Stimulated activated CD4-positive, alpha-beta T cell treated with anti-CD3 and anti-CD28 coated beads, Interleukin-12 subunit alpha, Interleukin-12 subunit beta, amount 100 ng/mL, for 24 hours (primary cell): Measurements from ENCODE around the gene LHB.
"Not testable (repeated sequence)": the region's sequence is repeated elsewhere in the genome, so short reads cannot be mapped to it uniquely, and the experiment has no call there.

Source experiments
- DNase-seq, 2 experiments: peaks; one replicate each; pipeline ENCODE4 v3.0.0-alpha.2; 2020; ENCODE audit warnings: low read depth in 2 of 2

LHB gene

DNA sequence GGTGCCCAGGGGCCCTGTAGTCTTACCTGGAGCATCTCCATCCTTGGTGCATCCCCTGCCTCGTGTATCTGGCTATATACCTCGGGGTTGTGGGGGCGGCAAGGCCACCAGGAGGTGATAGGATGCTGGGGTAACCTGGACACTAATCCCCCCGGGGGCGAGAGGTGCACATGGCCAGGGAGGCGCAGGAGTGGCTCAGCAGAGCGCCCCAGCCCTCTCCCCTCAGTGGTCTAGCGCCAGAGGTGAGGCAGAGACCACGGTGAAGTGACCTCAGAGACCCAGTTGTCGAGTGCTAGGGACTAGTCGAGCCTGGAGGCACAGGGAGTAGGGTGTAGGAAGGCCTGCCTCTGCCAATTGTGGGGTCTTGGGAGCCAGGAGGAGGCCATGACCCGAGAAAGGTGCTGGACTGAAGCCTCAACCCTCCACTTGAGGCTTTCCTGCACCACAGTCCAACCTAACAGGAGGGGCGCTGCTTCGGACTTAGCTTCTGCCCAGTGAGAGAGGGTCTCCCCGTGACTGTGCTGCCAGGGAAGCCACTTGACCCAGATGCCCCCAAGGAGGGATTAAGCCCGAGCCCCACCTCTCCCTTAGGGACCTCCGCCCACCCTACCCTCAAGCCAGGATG lies at the start of gene LHB:
TSS of gene LHB (minus strand) at position 51 of the 625 bp plus-strand sequence. CDS start at position 41, 10 bp downstream.
- no peak for DNase-seq

DNA sequence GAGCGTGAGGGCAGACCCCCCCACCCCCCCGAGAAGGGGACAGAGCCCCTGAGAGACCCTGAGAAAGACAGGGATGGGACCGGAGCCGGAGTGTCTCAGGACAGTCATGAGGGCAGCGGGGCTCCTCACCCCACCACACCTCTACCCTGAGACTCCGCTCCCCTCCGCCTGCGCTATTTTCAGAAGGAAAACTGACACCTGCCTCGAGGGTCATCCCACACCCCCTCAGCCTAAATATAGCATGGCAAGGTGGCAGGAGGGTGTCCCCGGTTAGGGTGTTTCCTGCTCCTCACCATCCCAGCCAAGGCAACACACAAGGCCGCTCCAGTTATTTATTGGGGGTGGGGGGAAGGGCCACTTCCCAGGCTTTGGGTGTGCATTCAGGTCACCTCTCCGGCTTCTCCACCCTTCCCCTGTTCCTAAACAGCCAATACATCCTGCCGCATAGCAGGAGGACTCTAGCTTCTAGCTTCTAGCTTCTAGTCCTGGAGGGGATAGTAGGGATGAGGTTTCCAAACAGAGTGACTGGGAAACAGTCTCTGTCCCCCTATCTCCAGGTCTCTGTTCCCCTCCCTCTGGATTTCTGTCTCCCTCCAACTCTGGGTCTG lies 49.1 kb upstream of the LHB start:
- DNase-seq: no peak

DNA sequence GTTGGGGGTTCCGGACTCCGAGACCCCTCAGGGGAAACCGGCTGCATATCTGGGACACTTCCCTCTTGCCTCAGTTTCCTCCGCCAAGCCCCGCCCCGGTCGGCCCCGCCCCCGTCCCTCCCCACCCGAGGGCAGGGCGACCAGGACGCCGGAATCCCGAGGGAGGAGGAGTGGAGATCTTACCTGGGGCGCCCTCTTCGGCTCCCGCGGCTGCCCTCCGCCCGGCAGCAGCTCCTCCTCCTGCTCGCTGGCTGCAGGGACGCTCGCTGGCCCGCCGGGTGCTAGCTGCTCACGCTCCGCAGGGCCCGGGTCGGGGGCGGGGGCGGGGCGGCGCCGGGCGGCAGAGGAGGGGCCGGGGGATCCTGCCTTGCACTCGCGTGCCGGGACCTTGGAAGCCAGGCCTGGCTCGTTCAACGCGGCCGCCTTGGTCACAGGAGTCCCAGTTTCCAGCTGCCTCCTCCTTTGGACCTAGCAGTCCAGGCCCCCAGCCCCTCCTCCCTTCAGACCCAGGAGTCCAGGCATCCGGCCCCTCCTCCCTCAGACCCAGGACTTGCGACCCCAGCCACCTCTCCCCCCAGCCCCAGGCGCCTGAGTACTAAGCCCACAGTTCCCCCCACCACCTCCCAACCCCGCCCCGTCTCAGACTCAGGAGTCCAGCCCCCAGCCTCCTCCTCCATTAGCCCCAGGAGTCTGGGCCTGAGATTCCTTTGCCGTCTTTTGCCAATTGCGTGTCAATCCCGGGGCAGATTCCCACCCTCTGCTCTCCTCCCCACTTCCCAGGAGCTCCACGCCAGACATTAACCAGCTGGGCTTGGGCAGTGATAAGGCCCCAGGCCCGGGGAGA lies 48.1 kb upstream of the LHB start, which contains the start of gene NTF4:
TSS of gene NTF4 (minus strand) at position 51 of the 844 bp plus-strand sequence. CDS start 2,821 bp downstream, outside the sequence.
- no peak for DNase-seq

DNA sequence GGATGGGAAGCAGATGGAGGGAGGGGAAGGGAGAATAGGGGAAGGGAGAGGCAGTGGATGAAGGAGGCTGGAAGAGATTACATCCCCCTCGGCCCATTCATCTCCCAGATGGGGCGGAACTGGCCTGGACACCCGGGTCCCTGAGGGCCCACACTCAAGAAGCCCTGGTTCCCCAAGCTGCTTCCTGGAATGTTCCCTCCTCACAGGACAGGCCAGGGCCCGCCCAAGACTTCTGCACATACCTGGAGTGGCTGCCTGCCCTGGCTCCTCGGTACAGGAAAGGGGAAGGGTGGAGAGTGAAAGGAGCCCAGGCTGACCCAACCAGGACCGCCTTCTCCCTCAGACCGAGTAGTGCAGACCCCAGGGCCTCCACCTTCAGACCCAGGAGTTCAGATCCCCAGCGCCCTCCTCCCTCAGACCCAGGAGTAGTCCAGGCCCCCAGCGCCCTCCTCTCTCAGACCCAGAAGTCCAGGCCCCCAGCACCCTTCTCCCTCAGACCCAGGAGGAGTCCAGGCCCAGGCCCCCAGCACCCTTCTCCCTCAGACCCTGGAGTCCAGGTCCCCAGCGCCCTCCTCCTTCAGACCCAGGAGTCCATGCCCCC lies 47.2 kb upstream of the LHB start:
- DNase-seq: no peak

DNA sequence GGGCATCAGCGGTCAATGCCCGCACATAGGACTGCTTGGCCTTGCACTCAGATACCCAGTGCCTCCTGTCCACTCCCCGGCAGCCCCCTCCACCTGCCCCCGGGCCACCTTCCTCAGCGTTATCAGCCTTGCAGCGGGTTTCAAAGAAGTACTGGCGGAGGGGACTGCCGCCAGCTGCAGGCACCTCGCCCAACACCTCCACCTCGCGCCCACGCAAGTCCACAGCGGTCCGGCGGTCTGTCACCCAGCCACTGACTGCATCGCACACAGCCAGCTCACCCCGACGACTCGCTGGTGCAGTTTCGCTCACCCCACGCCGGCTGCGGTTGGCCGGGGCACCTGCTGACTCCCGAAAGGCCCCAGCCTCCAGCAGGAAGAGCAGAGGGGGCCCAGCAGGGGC lies 44.6 kb upstream of the LHB start:
- no peak for DNase-seq

DNA sequence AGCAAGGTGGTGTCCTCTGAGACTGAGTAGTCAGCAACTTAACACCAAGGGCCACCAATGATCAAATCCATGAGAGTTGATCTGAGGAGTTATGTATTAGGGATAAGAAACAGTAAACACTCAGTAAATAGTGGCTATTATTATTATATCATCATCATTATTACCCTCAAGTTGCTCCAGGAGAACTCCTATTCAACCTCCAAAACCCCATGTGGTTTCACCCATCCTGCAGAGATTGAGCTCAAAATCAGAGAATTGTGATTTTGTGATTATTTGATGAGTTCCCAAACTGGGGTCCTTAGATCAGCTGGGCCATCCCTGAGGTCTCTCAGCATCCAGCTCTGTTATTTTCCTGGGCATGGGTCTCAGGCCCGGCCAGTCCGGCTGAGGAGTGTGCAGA lies 44.1 kb upstream of the LHB start:
- DNase-seq: no peak

DNA sequence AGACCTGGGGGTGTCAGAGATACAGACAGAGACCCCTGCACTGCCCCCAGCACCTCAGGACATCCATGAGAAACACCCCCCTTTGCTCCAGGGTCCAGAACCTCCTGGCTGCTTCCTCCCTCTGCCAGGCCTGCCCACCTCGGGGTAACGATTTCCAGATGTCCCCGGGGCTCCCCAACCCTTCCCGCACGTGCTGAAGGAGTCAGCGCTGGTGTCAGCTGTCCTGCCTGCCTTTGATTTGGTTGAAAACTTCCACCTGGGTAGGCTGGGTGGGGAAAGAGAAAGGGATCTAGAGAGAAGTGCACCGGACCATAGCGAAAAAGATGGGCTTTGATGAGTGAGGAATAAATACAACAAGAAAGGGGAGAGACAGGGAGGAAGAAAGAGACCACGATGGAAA lies 42.2 kb upstream of the LHB start:
- no peak for DNase-seq

DNA sequence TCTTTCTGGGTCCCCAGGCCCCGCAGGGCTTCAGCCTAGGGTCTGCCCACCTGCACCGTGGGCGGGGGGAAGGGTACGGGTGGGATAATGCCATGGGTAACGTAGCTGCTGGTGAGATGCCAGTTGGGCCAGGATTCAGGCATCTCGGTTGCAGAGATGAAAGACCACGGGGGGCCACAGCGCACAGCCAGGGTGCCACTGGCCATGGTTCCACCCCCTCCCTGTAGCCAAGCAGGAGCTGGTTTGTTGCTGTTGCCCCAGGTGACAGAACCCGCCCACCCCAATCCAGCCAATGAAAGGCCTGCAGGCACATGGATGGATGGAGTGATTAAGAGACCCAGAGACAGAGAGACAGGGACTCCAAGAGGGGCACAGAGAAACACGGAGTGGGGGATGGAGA lies 41.7 kb upstream of the LHB start:
- no peak for DNase-seq

DNA sequence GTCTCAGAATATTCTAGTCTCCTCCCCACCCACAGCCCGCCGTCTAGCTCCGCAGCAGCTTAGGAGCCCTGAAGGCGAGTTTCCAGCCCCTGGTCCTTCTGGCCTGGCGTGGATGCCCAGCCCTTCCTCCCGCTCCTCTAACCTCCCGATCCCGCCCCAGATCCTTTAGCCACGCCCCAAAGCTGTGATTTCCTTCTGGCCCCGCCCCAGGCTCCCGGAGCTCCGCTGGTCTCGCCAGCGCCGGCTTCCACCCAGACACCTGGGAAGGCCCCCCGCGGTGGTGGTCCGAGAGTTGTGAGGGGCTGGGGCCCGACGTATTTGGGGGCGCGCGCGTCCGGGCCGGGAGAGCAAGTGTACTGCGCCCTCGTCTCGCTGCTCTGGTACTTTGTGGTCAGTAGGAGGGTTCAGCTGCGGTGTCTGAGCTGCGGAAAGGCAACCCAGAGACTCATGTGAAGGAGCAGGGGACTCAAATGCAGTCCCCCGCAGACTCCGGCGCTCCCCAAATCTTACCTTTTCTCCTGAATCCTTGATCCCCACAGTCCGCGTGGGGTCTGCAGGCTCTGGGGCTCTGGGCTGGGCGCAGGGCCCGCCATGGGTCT lies 40.8 kb upstream of the LHB start, which contains the start of gene CGB7:
TSS of gene CGB7 (minus strand) at position 114 of the 599 bp plus-strand sequence. CDS start 2,374 bp downstream, outside the sequence.
- peak; percentile 17 to 48 for DNase-seq

DNA sequence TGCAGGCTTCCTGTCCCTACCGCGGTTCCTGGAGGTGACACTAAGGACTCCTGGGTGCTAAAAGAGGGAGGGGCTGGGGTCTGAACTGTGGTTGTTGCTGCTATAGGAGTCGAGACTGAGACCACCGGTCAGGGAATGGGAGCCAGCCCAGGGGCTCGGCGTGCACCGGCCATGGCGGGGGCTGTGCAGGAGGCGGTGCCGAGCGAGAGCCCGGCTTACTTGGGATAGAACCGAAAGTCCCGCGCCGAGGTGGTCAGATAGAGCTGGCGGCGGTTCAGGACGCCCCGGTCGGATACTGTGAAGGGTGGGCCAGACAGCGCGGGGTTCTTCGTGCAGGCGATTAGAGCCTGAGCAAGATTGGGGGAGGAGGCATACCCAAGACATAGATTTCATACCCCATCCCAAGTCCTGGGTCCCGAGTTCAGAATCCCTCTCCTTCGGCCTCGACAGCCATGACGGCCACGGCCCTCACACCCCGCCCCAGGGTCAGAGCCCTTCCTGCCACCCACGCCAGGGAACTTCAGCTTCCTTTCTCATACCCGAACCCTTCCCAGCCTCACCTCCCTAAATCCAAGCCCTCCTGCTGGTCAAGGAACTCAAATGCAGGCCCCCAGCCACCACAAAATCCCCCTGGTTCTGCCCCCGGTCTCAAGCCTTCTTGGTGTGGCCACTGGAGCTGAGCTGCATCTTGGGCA lies 40.2 kb upstream of the LHB start:
- not testable (repeated sequence) for DNase-seq

DNA sequence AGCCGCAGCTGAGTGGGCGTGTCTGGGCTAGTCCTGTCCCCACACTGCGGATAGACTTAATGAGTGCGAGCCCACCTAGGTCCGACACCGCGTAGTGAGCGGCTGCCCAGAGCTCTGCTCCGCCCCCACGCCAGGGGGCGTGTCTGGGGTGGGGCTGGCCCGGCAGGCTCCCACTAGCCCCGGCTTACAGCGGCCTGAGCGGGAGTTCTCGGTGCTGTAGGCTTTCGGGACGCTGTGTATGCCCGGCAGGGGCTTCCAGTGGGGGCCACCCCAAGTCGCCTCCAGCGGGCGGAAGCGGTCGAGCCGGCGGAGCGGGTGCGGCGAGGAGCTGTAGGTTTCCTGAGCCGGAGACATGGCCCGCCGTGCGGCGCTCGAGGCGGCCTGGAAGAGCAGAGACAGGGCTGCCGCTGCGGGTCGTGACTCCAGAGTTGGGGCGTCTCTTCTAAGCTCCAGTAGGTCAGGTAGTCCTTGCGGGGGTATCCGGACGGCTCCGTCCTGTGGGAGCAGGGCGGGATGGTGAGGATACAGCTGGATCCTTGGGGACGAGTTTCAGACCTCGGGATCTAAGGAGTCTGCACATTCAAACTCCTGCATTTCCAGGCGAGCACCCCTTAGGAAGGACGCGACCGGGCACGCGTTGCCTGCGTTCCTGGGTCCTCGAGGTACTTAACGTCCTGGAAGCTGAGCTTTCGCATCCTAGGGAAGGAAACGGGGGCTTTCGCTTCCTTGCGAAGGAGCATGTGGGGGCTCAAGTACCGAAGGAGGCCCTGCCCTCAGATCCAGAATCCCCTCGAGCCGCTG lies 39.4 kb upstream of the LHB start:
- peak in 1 of 2 experiments; percentile 44 for DNase-seq

DNA sequence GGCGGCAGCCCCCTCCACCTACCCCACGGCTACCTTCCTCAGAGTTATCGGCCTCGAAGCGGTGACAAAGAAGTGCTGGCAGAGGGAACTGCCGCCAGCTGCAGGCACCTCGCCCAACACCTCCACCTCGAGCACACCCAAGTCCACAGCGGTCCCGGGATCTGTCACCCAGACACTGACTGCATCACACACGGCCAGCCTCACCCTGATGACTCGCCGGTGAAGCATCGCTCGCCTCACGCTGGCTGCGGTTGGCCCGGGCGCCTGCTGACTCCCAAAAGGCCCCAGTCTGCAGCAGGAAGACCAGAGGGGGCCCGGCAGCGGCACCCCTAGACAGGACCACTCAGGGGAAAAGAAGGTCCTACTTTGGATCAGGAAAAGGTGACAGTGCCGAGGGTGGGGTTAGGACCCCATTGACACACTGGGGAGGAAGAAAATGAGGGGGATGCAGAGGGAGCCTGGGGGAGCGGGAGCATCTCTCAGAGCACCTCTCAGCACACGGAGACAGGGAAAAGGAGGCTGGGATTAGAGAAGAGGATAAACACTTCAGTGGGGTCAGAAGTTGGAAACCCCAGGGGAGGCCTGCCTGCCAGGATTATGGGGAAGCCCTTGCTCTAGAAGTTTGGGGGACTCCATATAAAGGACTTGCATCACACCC lies 33.6 kb upstream of the LHB start:
- not testable (repeated sequence) for DNase-seq

DNA sequence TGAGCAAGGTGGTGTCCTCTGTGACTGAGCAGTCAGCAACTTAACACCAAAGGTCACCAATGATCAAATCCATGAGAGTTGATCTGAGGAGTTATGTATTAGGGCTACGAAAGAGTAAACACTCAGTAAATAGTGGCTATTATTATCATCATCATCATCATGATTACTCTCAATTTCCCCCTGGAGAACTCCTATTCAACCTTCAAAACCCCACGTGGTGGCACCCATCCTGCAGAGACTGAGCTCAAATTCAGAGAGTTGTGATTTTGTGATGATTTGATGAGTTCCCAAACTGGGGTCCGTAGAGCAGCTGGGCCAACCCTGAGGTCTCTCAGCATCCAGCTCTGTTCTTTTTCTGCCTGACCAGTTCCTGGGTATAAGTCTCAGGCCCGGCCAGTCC lies 32.9 kb upstream of the LHB start:
- not testable (repeated sequence) for DNase-seq

DNA sequence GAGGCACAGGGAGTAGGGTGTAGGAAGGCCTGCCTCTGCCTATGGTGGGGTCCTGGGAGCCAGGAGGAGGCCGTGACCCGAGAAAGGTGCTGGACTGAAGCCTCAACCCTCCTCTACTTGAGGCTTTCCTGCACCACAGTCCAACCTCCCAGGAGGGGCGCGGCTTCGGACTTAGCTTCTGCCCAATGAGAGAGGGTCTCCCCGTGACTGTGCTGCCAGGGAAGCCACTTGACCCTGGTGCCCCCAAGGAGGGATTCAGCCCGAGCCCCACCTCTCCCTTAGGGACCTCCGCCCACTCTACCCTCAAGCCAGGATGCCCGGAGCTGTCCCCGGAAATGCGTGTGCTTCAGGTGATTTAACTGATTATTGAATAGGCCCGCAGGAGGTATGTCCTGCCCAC lies 32.1 kb upstream of the LHB start, which contains the start of gene CGB8:
TSS of gene CGB8 (minus strand) at position 101 of the 400 bp plus-strand sequence. CDS start 372 bp downstream, outside the sequence.
- not testable (repeated sequence) for DNase-seq

DNA sequence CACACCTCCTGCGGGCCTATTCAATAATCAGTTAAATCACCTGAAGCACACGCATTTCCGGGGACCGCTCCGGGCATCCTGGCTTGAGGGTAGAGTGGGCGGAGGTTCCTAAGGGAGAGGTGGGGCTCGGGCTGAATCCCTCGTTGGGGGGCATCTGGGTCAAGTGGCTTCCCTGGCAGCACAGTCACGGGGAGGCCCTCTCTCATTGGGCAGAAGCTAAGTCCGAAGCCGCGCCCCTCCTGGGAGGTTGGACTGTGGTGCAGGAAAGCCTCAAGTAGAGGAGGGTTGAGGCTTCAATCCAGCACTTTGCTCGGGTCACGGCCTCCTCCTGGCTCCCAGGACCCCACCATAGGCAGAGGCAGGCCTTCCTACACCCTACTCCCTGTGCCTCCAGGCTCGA lies 26.7 kb upstream of the LHB start, which contains the start of gene CGB5:
TSS of gene CGB5 (plus strand) at position 301 of the 400 bp plus-strand sequence. CDS start 362 bp downstream, outside the sequence.
- DNase-seq: not testable (repeated sequence)

DNA sequence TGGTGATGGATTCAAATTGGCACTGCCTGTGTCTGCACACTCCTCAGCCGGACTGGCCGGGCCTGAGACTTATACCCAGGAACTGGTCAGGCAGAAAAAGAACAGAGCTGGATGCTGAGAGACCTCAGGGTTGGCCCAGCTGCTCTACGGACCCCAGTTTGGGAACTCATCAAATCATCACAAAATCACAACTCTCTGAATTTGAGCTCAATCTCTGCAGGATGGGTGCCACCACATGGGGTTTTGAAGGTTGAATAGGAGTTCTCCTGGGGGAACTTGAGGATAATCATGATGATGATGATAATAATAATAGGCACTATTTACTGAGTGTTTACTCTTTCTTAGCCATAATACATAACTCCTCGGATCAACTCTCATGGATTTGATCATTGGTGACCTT lies 25.8 kb upstream of the LHB start:
- DNase-seq: not testable (repeated sequence)

DNA sequence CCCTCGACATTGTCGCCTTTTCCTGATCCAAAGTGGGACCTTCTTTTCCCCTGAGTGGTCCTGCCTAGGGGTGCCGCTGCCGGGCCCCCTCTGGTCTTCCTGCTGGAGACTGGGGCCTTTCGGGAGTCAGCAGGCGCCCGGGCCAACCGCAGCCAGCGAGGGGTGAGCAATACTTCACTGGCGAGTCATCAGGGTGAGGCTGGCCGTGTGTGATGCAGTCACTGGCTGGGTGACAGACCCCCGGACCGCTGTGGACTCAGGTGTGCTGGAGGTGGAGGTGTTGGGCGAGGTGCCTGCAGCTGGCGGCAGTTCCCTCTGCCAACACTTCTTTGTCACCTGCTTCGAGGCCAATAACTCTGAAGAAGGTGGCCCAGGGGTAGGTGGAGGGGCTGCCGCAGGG lies 25.3 kb upstream of the LHB start:
- DNase-seq: no peak

DNA sequence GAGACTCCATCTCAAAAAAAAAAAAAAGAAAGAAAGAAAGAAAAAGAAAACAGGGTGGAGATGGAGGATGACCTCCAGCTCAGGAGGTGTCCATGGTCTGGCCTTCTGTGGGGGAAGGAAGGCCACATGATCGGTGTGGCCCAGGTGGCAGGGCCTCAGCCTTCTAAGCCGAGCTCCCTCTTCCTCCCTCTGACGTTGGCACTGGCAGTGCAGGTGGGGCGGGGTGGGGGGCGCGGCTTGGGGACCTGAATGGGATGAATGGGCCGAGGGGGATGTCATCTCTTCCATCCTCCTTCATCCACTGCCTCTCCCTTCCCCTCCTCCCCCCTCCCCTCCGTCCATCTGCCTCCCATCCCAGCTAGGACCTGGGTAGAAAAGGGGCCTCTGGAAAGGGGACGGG lies 22.8 kb upstream of the LHB start:
- not testable (repeated sequence) for DNase-seq

DNA sequence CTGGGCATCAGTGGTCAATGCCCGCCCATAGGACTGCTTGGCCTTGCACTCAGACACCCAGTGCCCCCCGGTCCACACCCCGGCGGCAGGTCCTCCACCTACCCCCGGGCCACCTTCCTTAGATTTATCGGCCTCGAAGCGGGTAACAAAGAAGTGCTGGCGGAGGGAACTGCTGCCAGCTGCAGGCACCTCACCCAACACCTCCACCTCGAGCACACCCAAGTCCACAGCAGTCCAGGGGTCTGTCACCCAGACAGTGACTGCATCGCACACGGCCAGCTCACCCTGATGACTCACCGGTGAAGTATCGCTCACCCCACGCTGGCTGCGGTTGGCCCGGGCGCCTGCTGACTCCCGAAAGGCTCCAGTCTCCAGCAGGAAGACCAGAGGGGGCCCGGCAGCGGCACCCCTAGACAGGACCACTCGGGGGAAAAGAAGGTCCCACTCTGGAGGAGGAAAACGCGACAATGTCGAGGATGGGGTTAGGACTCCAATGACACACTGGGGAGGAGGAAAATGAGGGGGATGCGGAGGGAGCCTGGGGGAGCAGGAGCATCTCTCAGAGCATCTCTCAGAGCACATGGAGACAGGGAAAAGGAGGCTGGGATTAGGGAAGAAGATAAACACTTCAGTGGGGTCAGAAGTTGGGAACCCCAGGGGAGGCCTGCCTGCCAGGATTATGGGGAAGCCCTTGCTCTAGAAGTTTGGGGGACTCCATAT lies 21.8 kb upstream of the LHB start:
- DNase-seq: not testable (repeated sequence)
